Osteocyte (in vitro differentiated cells): ENCODE results near the gene HSD17B3. TPM values are rescaled to one million over a fixed set of nuclear protein-coding genes. Genes with fewer than 3 reads are reported as not detected.

Source experiments
- DNase-seq: peaks from one replicate; pipeline ENCODE4 v3.0.0; 2021; ENCODE audit warnings: mixed read lengths; ENCODE audit not compliant: unreplicated experiment; ENCODE audit errors: extremely low spot score
- H3K27ac Mint-ChIP-seq: one replicate; pipeline ENCODE4 v1.8.0; 2021; ENCODE audit warnings: mild to moderate bottlenecking, mixed read lengths; ENCODE audit not compliant: unreplicated experiment
- H3K27me3 Mint-ChIP-seq: one replicate; pipeline ENCODE4 v1.8.0; 2021; ENCODE audit warnings: mixed read lengths; ENCODE audit not compliant: unreplicated experiment
- H3K36me3 Mint-ChIP-seq: one replicate; pipeline ENCODE4 v1.8.0; 2021; ENCODE audit warnings: mixed read lengths; ENCODE audit not compliant: unreplicated experiment
- H3K4me1 Mint-ChIP-seq: one replicate; pipeline ENCODE4 v1.8.0; 2021; ENCODE audit warnings: mixed read lengths; ENCODE audit not compliant: unreplicated experiment
- H3K4me3 Mint-ChIP-seq: one replicate; pipeline ENCODE4 v1.8.0; 2021; ENCODE audit warnings: mild to moderate bottlenecking, moderate library complexity, mixed read lengths; ENCODE audit not compliant: unreplicated experiment
- H3K9me3 Mint-ChIP-seq: one replicate; pipeline ENCODE4 v1.8.0; 2021; ENCODE audit warnings: mixed read lengths; ENCODE audit not compliant: unreplicated experiment
- total RNA-seq: library from RNA; stranded (reverse); gene quantifications from 2 replicates; pipeline ENCODE4 v1.2.1, GENCODE V29; 2021
- TF ChIP-seq, protein P1 (sequence below): fragments of 200-600 bp; sonication (generic); IDR thresholded peaks from 2 replicates; pipeline ENCODE4 v1.5.0; 2021; ENCODE audit warnings: antibody characterized with exemption, mild to moderate bottlenecking, moderate library complexity

Gene HSD17B3
- total RNA-seq, 1 donor from 2014 or later = not detected

GRCh38 chr9:96202971-96203780, 98.8 kb downstream of the HSD17B3 start:
- H3K4me1 Mint-ChIP-seq = peaks cover 4% of the 10 kb centered on the region
- H3K36me3 Mint-ChIP-seq = no peaks in the 10 kb centered on the region

DNA sequence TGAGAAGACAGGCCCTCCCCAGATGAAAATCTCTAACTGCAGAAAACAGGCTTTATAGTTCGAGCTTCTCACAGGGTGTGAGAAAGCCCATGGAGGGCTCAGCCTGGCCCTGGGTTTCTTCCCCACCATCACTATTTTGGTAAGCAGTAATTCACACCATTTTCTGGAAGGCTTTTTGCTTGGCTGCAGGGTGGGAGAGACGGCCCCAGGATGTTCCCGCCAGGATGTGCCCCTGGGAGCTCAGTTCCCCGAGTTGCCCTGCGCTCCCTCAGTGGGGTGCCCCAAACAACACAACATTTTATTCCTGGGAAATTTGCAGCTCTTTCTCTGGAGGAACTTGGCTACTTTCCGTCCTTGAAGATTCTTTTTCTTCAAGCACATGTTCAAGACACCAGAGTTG, 100.8 kb downstream of the HSD17B3 start:
- H3K9me3 Mint-ChIP-seq = peaks cover 5% of the 10 kb centered on the region
- H3K4me3 Mint-ChIP-seq = no peak overlapping the region
- TF ChIP-seq, protein P1, sequence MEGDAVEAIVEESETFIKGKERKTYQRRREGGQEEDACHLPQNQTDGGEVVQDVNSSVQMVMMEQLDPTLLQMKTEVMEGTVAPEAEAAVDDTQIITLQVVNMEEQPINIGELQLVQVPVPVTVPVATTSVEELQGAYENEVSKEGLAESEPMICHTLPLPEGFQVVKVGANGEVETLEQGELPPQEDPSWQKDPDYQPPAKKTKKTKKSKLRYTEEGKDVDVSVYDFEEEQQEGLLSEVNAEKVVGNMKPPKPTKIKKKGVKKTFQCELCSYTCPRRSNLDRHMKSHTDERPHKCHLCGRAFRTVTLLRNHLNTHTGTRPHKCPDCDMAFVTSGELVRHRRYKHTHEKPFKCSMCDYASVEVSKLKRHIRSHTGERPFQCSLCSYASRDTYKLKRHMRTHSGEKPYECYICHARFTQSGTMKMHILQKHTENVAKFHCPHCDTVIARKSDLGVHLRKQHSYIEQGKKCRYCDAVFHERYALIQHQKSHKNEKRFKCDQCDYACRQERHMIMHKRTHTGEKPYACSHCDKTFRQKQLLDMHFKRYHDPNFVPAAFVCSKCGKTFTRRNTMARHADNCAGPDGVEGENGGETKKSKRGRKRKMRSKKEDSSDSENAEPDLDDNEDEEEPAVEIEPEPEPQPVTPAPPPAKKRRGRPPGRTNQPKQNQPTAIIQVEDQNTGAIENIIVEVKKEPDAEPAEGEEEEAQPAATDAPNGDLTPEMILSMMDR = no peak
- no peak for DNase-seq
- no peak overlapping the region for H3K27ac Mint-ChIP-seq
- peaks cover 21% of the 10 kb centered on the region for H3K27me3 Mint-ChIP-seq
- no peaks in the 10 kb centered on the region for H3K36me3 Mint-ChIP-seq
- H3K4me1 Mint-ChIP-seq = peaks cover 4% of the 10 kb centered on the region

More at GRCh38 chr9:96202971-96203780, 98.8 kb downstream of the HSD17B3 start:
- TF ChIP-seq, protein P1 = no peak
- Mint-ChIP-seq H3K9me3 (peaks cover 5% of the 10 kb centered on the region), H3K27me3 (peaks cover 12% of the 10 kb centered on the region), H3K4me3 (no peak overlapping the region), H3K27ac (no peak overlapping the region)
- DNase-seq = no peak

DNA sequence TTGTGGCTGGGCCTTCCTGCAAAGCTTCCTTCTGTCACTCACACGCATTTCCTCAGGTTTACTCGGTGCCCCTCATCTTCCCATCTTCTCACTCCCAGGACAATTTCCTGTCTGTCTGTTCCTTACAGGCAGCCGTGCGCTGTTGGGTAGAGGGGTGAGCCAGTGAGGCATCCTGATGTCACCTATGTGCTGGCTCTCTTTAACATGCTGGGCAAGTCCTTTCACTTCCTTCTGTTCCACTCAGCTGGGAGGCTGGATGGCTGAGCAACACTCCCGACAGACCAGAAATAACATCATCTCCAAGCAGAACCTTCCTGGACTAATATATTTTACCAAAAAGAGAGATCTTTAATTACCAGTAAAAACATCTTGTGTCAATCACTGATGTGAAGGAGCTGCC, 103.0 kb downstream of the HSD17B3 start:
- H3K27me3 Mint-ChIP-seq = peaks cover 29% of the 10 kb centered on the region
- H3K36me3 Mint-ChIP-seq = no peaks in the 10 kb centered on the region
- no peak overlapping the region for H3K27ac Mint-ChIP-seq
- no peaks in the 10 kb centered on the region for H3K9me3 Mint-ChIP-seq
- no peak for DNase-seq
- H3K4me1 Mint-ChIP-seq = peaks cover 4% of the 10 kb centered on the region
- TF ChIP-seq, protein P1 = no peak
- no peak overlapping the region for H3K4me3 Mint-ChIP-seq

GRCh38 chr9:96195541-96195940, 106.4 kb downstream of the HSD17B3 start:
- no peak for DNase-seq
- Mint-ChIP-seq H3K27me3 (peaks cover 35% of the 10 kb centered on the region), H3K36me3 (peaks cover 3% of the 10 kb centered on the region), H3K27ac (no peak overlapping the region), H3K4me3 (no peak overlapping the region), H3K9me3 (peaks cover 15% of the 10 kb centered on the region), H3K4me1 (no peaks in the 10 kb centered on the region)
- TF ChIP-seq, protein P1 = no peak

DNA sequence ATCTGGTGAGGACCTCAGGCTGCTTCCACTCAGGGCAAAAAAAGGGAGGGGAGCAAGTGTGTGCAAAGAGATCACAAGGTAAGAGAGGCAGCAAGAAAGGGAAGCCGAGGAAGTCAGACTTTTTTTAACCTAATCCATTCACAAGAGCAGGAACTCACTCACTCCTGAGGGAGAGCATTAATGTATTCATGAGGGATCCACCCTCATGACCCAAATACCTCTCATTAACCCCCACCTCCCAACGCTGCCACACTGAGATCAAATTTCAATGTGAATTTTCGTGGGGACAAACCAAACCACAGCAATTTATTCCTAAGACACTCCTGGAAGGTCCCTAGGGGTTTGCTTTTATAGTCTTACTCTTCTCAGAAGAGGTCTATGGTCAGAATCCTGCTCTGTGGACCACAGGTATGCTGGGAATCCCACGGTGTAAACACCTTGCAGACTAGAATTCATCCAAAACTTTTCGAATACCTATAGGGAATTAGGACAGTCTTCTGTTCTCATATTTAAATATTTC, 108.7 kb downstream of the HSD17B3 start:
- peaks cover 3% of the 10 kb centered on the region for H3K36me3 Mint-ChIP-seq
- H3K27ac Mint-ChIP-seq = no peak overlapping the region
- TF ChIP-seq, protein P1 = no peak
- peaks cover 28% of the 10 kb centered on the region for H3K27me3 Mint-ChIP-seq
- peaks cover 17% of the 10 kb centered on the region for H3K9me3 Mint-ChIP-seq
- H3K4me1 Mint-ChIP-seq = no peaks in the 10 kb centered on the region
- DNase-seq = no peak
- no peak overlapping the region for H3K4me3 Mint-ChIP-seq
